A549 (cell line): ENCODE results near the gene TPRG1. TPM values are rescaled to one million over a fixed set of nuclear protein-coding genes. Genes with fewer than 3 reads are reported as not detected.

Source experiments
- ATAC-seq, 2 experiments: fragments of 200-7000 bp in 1 of 2; fragments of >200 bp in 1 of 2; cut with Nextera tagmentation in 1 of 2; cut with Tn5 transposase in 1 of 2; 3 replicates each; pipeline versions ENCODE4 v1.8.0 to v1.9.1; 2018 to 2020; ENCODE audit warnings: mild to moderate bottlenecking in 1 of 2, moderate library complexity in 1 of 2
- CTCF ChIA-PET: fragments of 300-600 bp; sonication (Branson Sonifier 250); formaldehyde crosslinking; extraction: SDS; loops from one replicate; lab custom pipeline; 2021; ENCODE audit warnings: antibody characterized with exemption, inconsistent platforms; lab: Yijun Ruan, JAX
- POLR2A ChIA-PET: fragments of 350-600 bp; formaldehyde crosslinking; extraction: SDS; loops from one replicate; lab custom pipeline; 2021; ENCODE audit warnings: antibody characterized with exemption, inconsistent platforms; lab: Yijun Ruan, JAX
- DNase-seq, 2 experiments: peaks; one replicate each; pipeline versions ENCODE4 v3.0.0 to v3.0.0-alpha.2; 2011 to 2016; ENCODE audit warnings: low read depth in 1 of 2, low spot score in 1 of 2
- FAIRE-seq: peaks from 2 replicates; lab custom pipeline; 2011; peaks lifted over from hg19 to GRCh38; lab: Jason Lieb, UNC
- H3K27ac ChIP-seq, 2 experiments: fragments of >200 bp; sonication (Bioruptor Twin); formaldehyde crosslinking; 3 replicates each; pipeline ENCODE4 v1.5.1; 2016 to 2017
- H3K4me1 ChIP-seq: fragments of >200 bp; sonication (Bioruptor Twin); formaldehyde crosslinking; 3 replicates; pipeline ENCODE4 v1.6.1; 2016
- H3K4me2 ChIP-seq: fragments of >200 bp; sonication (Bioruptor Twin); formaldehyde crosslinking; 3 replicates; pipeline ENCODE4 v1.6.1; 2016
- H3K4me3 ChIP-seq: fragments of >200 bp; sonication (Bioruptor Twin); formaldehyde crosslinking; 3 replicates; pipeline ENCODE4 v1.5.1; 2016
- H3K9me3 ChIP-seq: fragments of >200 bp; sonication (Bioruptor Twin); formaldehyde crosslinking; 3 replicates; pipeline ENCODE4 v1.6.1; 2016
- BHLHE40 ChIP-seq: IDR thresholded peaks from 2 replicates; pipeline ENCODE4 v1.6.1; 2012; ENCODE audit warnings: low read depth, low read length, inconsistent platforms
- CBX8 ChIP-seq: fragments of 200-600 bp; sonication (generic); IDR thresholded peaks from 2 replicates; pipeline ENCODE4 v1.6.1; 2016
- CTCF ChIP-seq: fragments of >200 bp; sonication (Bioruptor Twin); formaldehyde crosslinking; IDR thresholded peaks from 3 replicates; pipeline ENCODE4 v1.5.1; 2016
- E2F6 ChIP-seq: IDR thresholded peaks from 2 replicates; pipeline ENCODE4 v1.6.1; 2012; ENCODE audit warnings: low read depth, borderline replicate concordance
- EP300 ChIP-seq, 2 experiments: fragments of >200 bp; sonication (Bioruptor Twin); formaldehyde crosslinking; IDR thresholded peaks; 2 replicates in 1 of 2; 3 replicates in 1 of 2; pipeline ENCODE4 v1.6.1; 2016 to 2017
- FOSB ChIP-seq: fragments of 250-450 bp; sonication (Bioruptor Pico); IDR thresholded peaks from 2 replicates; pipeline ENCODE4 v1.5.0; 2020; ENCODE audit warnings: mild to moderate bottlenecking, moderate library complexity
- FOSL2 ChIP-seq, 2 experiments: fragments of 450-650 bp in 1 of 2; fragments of >200 bp in 1 of 2; sonication (Bioruptor Twin) in 1 of 2; formaldehyde crosslinking; IDR thresholded peaks; 2 replicates each; pipeline versions ENCODE4 v1.5.0 to v1.6.1; 2016 to 2020; ENCODE audit warnings: mild to moderate bottlenecking in 1 of 2, moderate library complexity in 1 of 2
- HDAC2 ChIP-seq: fragments of 200-600 bp; sonication (generic); IDR thresholded peaks from 2 replicates; pipeline ENCODE4 v1.6.1; 2016
- HES2 ChIP-seq: fragments of >200 bp; sonication (Bioruptor Twin); formaldehyde crosslinking; IDR thresholded peaks from 2 replicates; pipeline ENCODE4 v1.6.1; 2016
- HOXB5 ChIP-seq: fragments of 250-450 bp; sonication (Bioruptor Pico); IDR thresholded peaks from 2 replicates; pipeline ENCODE4 v1.5.0; 2020; ENCODE audit warnings: mild to moderate bottlenecking, moderate library complexity
- PHF8 ChIP-seq: fragments of 200-600 bp; sonication (generic); IDR thresholded peaks from 2 replicates; pipeline ENCODE4 v1.6.1; 2016; ENCODE audit warnings: low read depth, mild to moderate bottlenecking, antibody characterized with exemption, moderate library complexity, borderline replicate concordance
- POLR2AphosphoS2 ChIP-seq: conservative IDR thresholded peaks from 2 replicates; pipeline ENCODE4 v1.6.1; 2012; ENCODE audit warnings: low read length, improper control_type of control experiment, inconsistent platforms
- REST ChIP-seq: fragments of 200-600 bp; sonication (generic); IDR thresholded peaks from 2 replicates; pipeline ENCODE4 v1.6.1; 2016; ENCODE audit warnings: antibody characterized with exemption, mild to moderate bottlenecking, moderate library complexity
- SREBF2 ChIP-seq: fragments of 450-650 bp; IDR thresholded peaks from 2 replicates; pipeline ENCODE4 v1.6.1; 2014; ENCODE audit warnings: mild to moderate bottlenecking, moderate library complexity
- USF2 ChIP-seq: fragments of 450-650 bp; IDR thresholded peaks from 2 replicates; pipeline ENCODE4 v1.6.1; 2014; ENCODE audit warnings: antibody characterized with exemption
- ZNF302 ChIP-seq: fragments of 250-450 bp; sonication (Bioruptor Pico); IDR thresholded peaks from 2 replicates; pipeline ENCODE4 v1.9.0; 2021; ENCODE audit warnings: inconsistent platforms, mild to moderate bottlenecking, moderate library complexity
- ZSCAN20 ChIP-seq: fragments of 250-450 bp; sonication (Bioruptor Pico); IDR thresholded peaks from 2 replicates; pipeline ENCODE4 v1.8.0; 2022; ENCODE audit warnings: mild to moderate bottlenecking, moderate library complexity
- WGBS: methylation state at CpG from one replicate; pipeline ENCODE4 v1.1.6; 2017; ENCODE audit errors: missing lambda C conversion rate; 5-methylcytosine and 5-hydroxymethylcytosine counted together
- polyA plus RNA-seq, 4 experiments: library from polyadenylated mRNA; depleted of rRNA in 3 of 4; stranded (reverse); fragments of >200 nt; fragmentation: RNase III in 1 of 4; extraction: RNeasy Plus Mini Kit Qiagen cat#74134 plus additional on column Dnase treatment in 1 of 4; gene quantifications; 2 replicates in 3 of 4; 3 replicates in 1 of 4; pipeline ENCODE4 v1.2.3, GENCODE V29; 2011 to 2017

Gene TPRG1
- polyA plus RNA-seq, 2 of the 4 experiments (the other 2 are of a cell fraction): 0.21 to 1.1 TPM

- TF ChIP-seq HES2: no peak
Measured at GRCh38 chr3:189340680-189341460, 169.1 kb downstream of the TPRG1 start (continued).

- Histone ChIP-seq H3K4me2 (no peak overlapping the region; the same call in 2 of the 3 replicates), H3K27ac (peak overlapping the region; percentile 35 to 49; a peak in 3 of 6 replicates), H3K9me3 (no peaks in the 10 kb centered on the region), H3K4me1 (peaks cover 12% of the 10 kb centered on the region), H3K4me3 (no peak overlapping the region)
- WGBS: 77% methylated on average over 1 of the region's 1 CpG
- DNase-seq (no peak), ATAC-seq (no peak), FAIRE-seq (no peak)
- TF ChIP-seq USF2: no peak
- no peak for TF ChIP-seq E2F6
- no peak for TF ChIP-seq ZSCAN20 (CRISPR knock-in tag)
- no peak for TF ChIP-seq POLR2AphosphoS2
- TF ChIP-seq PHF8: no peak
- TF ChIP-seq HDAC2: no peak
- TF ChIP-seq REST: no peak
- TF ChIP-seq CBX8: no peak
- no peak for TF ChIP-seq CTCF
- no peak for TF ChIP-seq SREBF2
- TF ChIP-seq FOSL2 (IDR thresholded peaks at IDR 0.05): no peak
- no peak for TF ChIP-seq FOSL2 (CRISPR knock-in tag; IDR thresholded peaks at IDR 0.05)
- CTCF ChIA-PET: no interaction called here
- POLR2A ChIA-PET: no interaction called here
Measured at GRCh38 chr3:189342811-189343210, 171.0 kb downstream of the TPRG1 start.

GRCh38 chr3:189344996-189345395 is 173.2 kb downstream of the TPRG1 start:
- POLR2A ChIA-PET: no interaction called here
- no peak overlapping the region for H3K4me2 ChIP-seq
- DNase-seq (no peak), FAIRE-seq (no peak), ATAC-seq (no peak)
- TF ChIP-seq ZNF302 (CRISPR knock-in tag) (no peak), REST (no peak), EP300 (IDR thresholded peaks at IDR 0.05) (no peak), FOSB (CRISPR knock-in tag) (no peak), PHF8 (no peak), HOXB5 (CRISPR knock-in tag) (no peak), BHLHE40 (no peak)
- H3K4me3 ChIP-seq: no peak overlapping the region
- peak overlapping the region; percentile 47 to 63; a peak in 4 of 6 replicates for H3K27ac ChIP-seq
- CTCF ChIA-PET: no interaction called here
- H3K9me3 ChIP-seq: no peaks in the 10 kb centered on the region
- WGBS: 91% methylated on average over 5 of the region's 5 CpGs
- H3K4me1 ChIP-seq: peaks cover 12% of the 10 kb centered on the region
